Spleen (tissue), 7 donors: ENCODE measurements around the gene SSR1.

Experiments used
- POLR2A ChIP-seq, 3 donors: fragments of 450-650 bp; IDR thresholded peaks; one replicate each; pipeline ENCODE4 v1.5.1; 2017; ENCODE audit warnings: antibody characterized with exemption in 3 of 3, mild to moderate bottlenecking in 1 of 3
- TF ChIP-seq, protein P1 (sequence below), 11 experiments: fragments of 200-600 bp in 7 of 11; fragments of 450-650 bp in 4 of 11; sonication (generic) in 4 of 11; IDR thresholded peaks in 8 of 11; conservative IDR thresholded peaks in 3 of 11; 1 replicate in 7 of 11; 2 replicates in 4 of 11; pipeline versions ENCODE4 v1.4.0 to v1.8.0; 2016 to 2021; ENCODE audit warnings: antibody characterized with exemption in 11 of 11, inconsistent platforms in 4 of 11, mild to moderate bottlenecking in 1 of 11
- donor health status: DM: no; HTN: no; CAD: no; lungs with moderate emphysema.
- donor health status: DM: no; HTN: no; CAD: no.
- donor health status: DM: no; HTN: no; CAD: no.

DNA sequence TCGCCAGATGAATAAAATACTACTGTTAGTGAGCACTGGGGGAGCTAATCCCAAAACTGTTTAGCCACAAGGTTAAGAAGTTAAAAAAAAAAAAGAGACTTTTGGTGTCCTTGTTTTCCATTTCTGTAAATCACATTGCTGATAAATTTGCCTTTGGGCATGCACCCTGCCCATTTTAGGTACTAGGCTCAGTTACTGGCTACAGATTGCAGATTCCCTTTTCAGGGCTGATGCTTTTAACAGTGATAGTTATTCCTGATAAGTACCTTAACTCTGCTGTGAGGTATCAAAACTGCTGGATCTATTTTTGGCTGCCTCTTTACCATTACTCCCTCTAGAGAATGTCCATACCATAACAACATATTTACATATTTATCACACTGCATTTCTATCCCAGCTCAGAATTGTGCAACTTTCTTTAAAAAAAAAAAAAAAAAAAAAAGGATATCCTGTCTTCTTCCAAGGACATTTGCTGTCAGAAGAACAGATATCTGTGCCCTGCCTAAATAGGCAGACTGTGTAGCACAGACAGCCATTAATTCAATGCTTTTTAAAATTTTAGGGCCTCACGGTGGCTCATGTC is 94.5 kb downstream of the SSR1 start:
- TF ChIP-seq, protein P1, sequence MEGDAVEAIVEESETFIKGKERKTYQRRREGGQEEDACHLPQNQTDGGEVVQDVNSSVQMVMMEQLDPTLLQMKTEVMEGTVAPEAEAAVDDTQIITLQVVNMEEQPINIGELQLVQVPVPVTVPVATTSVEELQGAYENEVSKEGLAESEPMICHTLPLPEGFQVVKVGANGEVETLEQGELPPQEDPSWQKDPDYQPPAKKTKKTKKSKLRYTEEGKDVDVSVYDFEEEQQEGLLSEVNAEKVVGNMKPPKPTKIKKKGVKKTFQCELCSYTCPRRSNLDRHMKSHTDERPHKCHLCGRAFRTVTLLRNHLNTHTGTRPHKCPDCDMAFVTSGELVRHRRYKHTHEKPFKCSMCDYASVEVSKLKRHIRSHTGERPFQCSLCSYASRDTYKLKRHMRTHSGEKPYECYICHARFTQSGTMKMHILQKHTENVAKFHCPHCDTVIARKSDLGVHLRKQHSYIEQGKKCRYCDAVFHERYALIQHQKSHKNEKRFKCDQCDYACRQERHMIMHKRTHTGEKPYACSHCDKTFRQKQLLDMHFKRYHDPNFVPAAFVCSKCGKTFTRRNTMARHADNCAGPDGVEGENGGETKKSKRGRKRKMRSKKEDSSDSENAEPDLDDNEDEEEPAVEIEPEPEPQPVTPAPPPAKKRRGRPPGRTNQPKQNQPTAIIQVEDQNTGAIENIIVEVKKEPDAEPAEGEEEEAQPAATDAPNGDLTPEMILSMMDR (IDR thresholded peaks at IDR 0.05 in 8 of 11, conservative IDR thresholded peaks at IDR 0.05 in 3 of 11) = no peak
- no peak for TF ChIP-seq POLR2A (IDR thresholded peaks at IDR 0.05)
